Measurements from ENCODE around the gene NINL.

Gene NINL

GRCh38 chr20:25500880-25501351 is 84.4 kb downstream of the NINL start:
- no peak for DNase-seq (ENCODE audit: low spot score)

DNA sequence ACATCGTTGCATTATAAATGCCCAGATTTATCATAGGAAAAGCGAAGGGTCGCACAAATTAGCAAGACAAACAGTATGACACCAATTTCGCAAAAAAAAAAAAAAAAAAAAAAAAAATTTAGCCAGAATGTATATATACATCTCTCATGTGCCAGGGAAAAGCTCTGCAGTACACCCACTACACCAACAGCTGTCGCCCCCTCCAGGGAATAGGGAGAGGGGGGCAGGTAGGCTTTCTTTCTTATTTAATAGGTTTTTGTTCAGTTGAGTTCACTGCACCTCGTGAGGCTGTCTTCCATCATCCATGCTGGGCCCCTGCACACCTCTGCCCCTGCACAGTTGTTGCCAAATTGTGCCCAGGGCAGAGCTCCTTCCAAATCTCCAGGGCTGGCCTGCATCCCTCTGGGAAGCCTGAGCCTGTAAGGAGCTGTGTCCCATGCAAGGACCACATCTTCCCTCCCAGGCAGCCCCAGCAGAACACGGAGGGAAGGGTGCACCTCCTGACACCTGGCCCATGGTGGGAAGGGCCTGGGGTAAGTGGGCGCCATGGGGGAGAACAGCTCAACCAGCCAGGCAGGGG is 85.4 kb downstream of the NINL start:
- no peak for DNase-seq (ENCODE audit: low spot score)

DNA sequence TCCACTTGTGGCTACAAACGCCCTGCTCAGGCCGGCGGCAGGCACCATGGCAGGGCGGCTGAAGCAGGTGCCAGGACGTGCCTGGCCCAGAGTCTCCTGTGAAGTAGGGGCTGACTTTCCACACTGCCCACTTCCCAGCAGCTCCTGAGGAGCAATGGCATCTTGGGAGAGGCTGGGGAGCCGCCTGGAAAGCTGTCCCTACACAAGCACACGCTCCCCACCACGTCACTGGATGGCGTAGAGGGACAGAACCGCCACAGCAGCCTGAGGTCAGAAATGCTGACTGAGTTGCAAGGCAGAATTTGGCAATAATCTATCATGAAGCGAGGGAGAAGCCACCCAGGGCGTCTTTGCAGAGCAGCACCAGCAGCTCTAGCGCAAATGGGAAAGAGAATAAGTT is 86.3 kb downstream of the NINL start:
- DNase-seq (ENCODE audit: low spot score): no peak

DNA sequence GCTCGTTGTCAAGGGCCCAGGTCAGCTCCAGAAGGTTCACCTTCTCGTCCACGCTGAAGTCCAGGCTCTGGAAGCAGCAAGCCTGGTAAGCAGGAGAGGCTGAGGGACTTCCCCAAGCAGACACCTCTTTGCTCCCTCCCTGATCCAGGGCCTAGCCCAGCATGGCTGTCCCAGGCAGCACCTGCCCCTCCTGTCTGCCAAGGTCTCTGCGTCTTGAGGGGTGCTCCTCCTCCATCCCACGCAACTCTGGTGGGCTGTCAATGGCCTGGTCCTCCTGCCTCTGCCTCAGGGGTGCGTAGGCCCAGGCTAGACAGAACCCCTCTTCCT is 87.1 kb downstream of the NINL start:
- DNase-seq (ENCODE audit: low spot score): no peak

DNA sequence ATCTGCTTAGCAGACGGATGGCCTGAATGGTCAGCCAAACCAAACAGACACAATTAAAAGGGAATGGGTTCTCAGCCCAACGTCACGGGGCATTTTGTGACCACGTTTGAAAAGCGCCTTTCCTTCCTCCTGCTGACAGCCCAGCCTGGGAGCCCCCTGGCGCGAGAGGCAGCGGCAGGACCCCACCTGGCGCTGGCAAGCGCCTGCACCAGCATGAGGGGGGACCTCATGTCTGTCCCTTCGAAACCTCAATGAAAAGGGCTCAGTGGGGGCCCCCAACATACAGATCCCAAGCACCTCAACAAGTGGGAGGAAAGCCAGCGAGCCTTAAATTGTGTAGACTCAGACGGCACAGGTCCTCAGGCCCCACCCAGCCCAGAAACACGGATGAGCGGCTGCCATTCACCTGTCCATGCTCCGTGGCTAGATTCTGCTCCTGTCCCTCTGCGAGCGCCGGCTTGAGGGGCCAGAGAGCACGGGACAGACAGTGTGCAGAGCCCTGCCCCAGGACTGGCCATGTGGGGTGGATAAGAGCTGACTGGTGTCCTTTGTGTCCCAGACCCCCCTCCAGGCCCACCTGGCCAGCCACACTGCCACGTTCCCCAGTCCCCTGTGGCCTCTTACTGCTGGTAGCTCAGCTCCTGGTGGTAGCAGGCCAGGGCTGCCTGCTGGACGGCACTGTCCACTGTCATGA is 87.6 kb downstream of the NINL start:
- DNase-seq (ENCODE audit: low spot score): no peak

GRCh38 chr20:25496968-25497401 is 88.3 kb downstream of the NINL start:
- no peak for DNase-seq (ENCODE audit: low spot score)

- DNase-seq (ENCODE audit: low spot score): no peak
Observed at GRCh38 chr20:25496165-25496967, 89.0 kb downstream of the NINL start.

GRCh38 chr20:25495189-25495824 is 90.0 kb downstream of the NINL start:
- DNase-seq (ENCODE audit: low spot score): no peak

GRCh38 chr20:25494506-25495188 is 90.7 kb downstream of the NINL start:
- no peak for DNase-seq (ENCODE audit: low spot score)

GRCh38 chr20:25493748-25494505 is 91.4 kb downstream of the NINL start:
- no peak for DNase-seq (ENCODE audit: low spot score)

GRCh38 chr20:25493137-25493536 is 92.2 kb downstream of the NINL start:
- DNase-seq (ENCODE audit: low spot score): no peak

- DNase-seq (ENCODE audit: low spot score): no peak
Observed at GRCh38 chr20:25491446-25492038, 93.8 kb downstream of the NINL start.

- no peak for DNase-seq (ENCODE audit: low spot score)
Observed at GRCh38 chr20:25490656-25491445, 94.5 kb downstream of the NINL start.

- no peak for DNase-seq (ENCODE audit: low spot score)
Observed at GRCh38 chr20:25489221-25489871, 96.0 kb downstream of the NINL start.

DNA sequence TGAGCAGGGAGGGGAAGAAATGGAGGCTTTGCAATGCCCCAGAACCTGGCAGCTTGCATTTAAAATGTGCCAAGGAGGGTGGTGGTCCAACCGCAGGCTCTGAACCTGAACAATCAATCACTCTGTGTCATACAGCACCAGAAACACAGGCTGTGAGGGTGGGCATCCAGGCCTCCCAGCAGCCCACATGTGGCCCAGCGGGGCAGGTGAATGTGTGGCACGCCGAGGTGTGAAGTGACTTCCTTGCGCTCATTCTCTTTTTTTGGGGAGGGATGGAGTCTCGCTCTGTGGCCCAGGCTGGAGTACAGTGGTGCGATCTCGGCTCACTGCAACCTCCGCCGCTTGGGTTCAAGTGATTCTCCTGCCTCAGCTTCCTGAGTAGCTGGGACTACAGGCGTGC is 97.4 kb downstream of the NINL start:
- DNase-seq (ENCODE audit: low spot score): no peak

DNA sequence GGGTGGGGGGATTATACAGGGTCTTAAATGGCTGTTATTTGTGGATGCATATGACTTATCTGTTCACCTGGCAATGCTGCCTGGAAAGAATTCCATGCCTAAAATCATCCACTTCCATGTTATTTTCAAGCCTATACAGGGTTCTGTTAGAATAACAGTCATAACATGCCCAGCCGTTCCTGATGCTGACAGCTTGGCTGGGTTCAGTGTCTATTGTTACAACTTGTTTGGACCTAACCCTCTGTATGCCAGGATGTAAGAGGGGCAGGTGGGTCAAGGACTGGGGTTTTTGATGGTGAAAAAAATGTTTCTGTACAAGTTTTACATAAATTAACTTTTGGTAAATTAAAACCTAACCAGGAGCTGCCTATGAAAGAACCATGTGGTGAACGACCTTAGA is 98.0 kb downstream of the NINL start:
- DNase-seq (ENCODE audit: low spot score): no peak

DNA sequence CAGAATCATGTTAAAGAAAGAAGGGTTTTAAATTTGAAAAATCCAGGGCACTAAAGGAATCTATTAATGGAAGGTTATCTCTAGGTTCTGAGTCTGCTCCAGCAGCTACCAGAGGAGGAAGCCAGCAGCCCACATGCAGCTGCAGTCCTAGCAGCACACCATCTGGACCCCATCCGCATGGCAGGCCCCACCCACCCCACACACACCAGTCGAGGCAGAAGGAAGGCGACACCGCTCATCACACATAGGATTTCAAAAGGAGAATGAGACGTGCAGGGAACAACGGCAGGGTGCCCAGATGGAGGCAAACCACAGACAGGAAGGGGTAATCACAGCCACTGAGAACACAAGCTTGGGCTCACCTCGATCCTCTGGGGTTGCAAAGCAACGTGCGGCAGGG is 99.0 kb downstream of the NINL start:
- no peak for DNase-seq (ENCODE audit: low spot score)

DNA sequence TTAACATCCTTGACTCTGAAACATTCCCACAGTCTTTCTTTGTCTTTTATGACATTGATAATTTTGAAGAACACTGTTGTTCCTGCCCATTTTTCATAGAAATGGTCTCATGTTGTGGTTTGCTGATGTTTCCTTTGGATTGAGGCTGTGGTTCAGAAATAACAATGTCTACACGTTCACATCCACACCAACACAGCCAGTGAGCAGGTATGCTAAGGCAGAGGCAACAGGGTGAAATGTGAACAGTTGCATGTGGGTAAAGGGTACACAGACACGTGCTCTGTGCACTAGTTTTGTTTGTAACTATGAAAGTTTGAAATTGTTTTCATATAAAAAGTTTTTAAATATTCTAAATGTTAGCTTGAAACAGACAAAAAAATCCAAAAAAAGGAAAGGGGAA is 99.5 kb downstream of the NINL start:
- no peak for DNase-seq (ENCODE audit: low spot score)

- no peak for DNase-seq (ENCODE audit: low spot score)
Observed at GRCh38 chr20:25484911-25485511, 100.3 kb downstream of the NINL start.
